Keratinocyte (primary cell): Measurements from ENCODE around the gene RNF157. TPM values are rescaled to one million over a fixed set of nuclear protein-coding genes. Genes with fewer than 3 reads are reported as not detected.

Experiments used
- DNase-seq: peaks from one replicate; pipeline ENCODE4 v3.0.0-alpha.2; 2011; ENCODE audit warnings: low read depth, missing footprints, low spot score
- FAIRE-seq: peaks from 2 replicates; lab custom pipeline; 2011; peaks lifted over from hg19 to GRCh38; lab: Jason Lieb, UNC
- H2AFZ ChIP-seq: 2 replicates; pipeline ENCODE4 v1.6.0; 2012; ENCODE audit warnings: low read length, control low read depth, inconsistent platforms; ENCODE audit not compliant: control insufficient read depth
- H3K27ac ChIP-seq: 2 replicates; pipeline ENCODE4 v1.5.1; 2011; ENCODE audit warnings: low read length; ENCODE audit not compliant: control insufficient read depth, insufficient read depth
- H3K27me3 ChIP-seq: 3 replicates; pipeline ENCODE4 v1.6.0; 2011; ENCODE audit warnings: low read length; ENCODE audit not compliant: control insufficient read depth, insufficient read depth; ENCODE audit errors: extremely low read depth
- H3K36me3 ChIP-seq, 2 experiments: 2 replicates in 1 of 2; 3 replicates in 1 of 2; pipeline ENCODE4 v1.5.1; 2011; ENCODE audit warnings: low read length in 2 of 2, mild to moderate bottlenecking in 1 of 2; ENCODE audit not compliant: control insufficient read depth in 2 of 2, insufficient read depth in 2 of 2; ENCODE audit errors: extremely low read depth in 1 of 2
- H3K4me1 ChIP-seq: 3 replicates; pipeline ENCODE4 v1.5.1; 2011; ENCODE audit warnings: low read length; ENCODE audit not compliant: control insufficient read depth, insufficient read depth; ENCODE audit errors: extremely low read depth
- H3K4me2 ChIP-seq: 3 replicates; pipeline ENCODE4 v1.6.0; 2011; ENCODE audit warnings: low read depth, low read length; ENCODE audit not compliant: control insufficient read depth, insufficient read depth; ENCODE audit errors: extremely low read depth
- H3K4me3 ChIP-seq, 3 experiments: fragments of 200-600 bp in 1 of 3; sonication (generic) in 1 of 3; 2 replicates in 2 of 3; 3 replicates in 1 of 3; pipeline ENCODE4 v1.5.1; 2011 to 2016; ENCODE audit warnings: low read length in 3 of 3, mild to moderate bottlenecking in 3 of 3, control low read depth in 2 of 3, inconsistent platforms in 1 of 3, low read depth in 1 of 3, mixed read lengths in 1 of 3, mixed run types in 1 of 3, moderate library complexity in 1 of 3; ENCODE audit not compliant: control insufficient read depth in 2 of 3, insufficient read depth in 2 of 3; ENCODE audit errors: extremely low read depth in 1 of 3
- H3K79me2 ChIP-seq: 2 replicates; pipeline ENCODE4 v1.6.0; 2012; ENCODE audit warnings: low read length; ENCODE audit not compliant: control insufficient read depth, insufficient read depth
- H3K9ac ChIP-seq: 3 replicates; pipeline ENCODE4 v1.6.0; 2011; ENCODE audit warnings: low read length; ENCODE audit not compliant: control insufficient read depth, insufficient read depth; ENCODE audit errors: extremely low read depth
- H3K9me1 ChIP-seq: 3 replicates; pipeline ENCODE4 v1.6.0; 2011; ENCODE audit warnings: low read length; ENCODE audit not compliant: control insufficient read depth, insufficient read depth; ENCODE audit errors: extremely low read depth
- H3K9me3 ChIP-seq: 2 replicates; pipeline ENCODE4 v1.5.1; 2012; ENCODE audit warnings: low read depth, low read length; ENCODE audit not compliant: control insufficient read depth
- H4K20me1 ChIP-seq: 3 replicates; pipeline ENCODE4 v1.6.0; 2011; ENCODE audit warnings: low read length; ENCODE audit not compliant: control insufficient read depth, insufficient read depth; ENCODE audit errors: extremely low read depth
- EZH2 ChIP-seq: IDR thresholded peaks from one replicate; pipeline ENCODE4 v1.6.1; 2012; ENCODE audit warnings: inconsistent platforms, mild to moderate bottlenecking, low read length, moderate library complexity
- dilution Hi-C: fragments of 300-500 bp; cut with MboI; formaldehyde crosslinking; loops from one replicate; pipeline ENCODE4 v1.7.0; 2020; ENCODE audit warnings: low sequenced_read_pairs; ENCODE audit not compliant: extremely low pct_ligation_motif_present
- polyA plus RNA-seq, 5 experiments: library from polyadenylated mRNA; depleted of rRNA in 3 of 5; stranded (reverse) in 3 of 5; stranded (forward) in 1 of 5; unstranded in 1 of 5; fragments of >200 nt; gene quantifications; 1 replicate in 1 of 5; 2 replicates in 3 of 5; 3 replicates in 1 of 5; pipeline versions ENCODE4 v1.2.1 to v1.2.3, GENCODE V29; 2011 to 2012; ENCODE audit warnings: missing spikeins in 2 of 5, low read depth in 1 of 5, low replicate concordance in 1 of 5
- TF ChIP-seq, protein P1 (sequence below), 3 experiments: IDR thresholded peaks in 1 of 3; conservative IDR thresholded peaks in 1 of 3; optimal IDR thresholded peaks in 1 of 3; 2 replicates in 2 of 3; 3 replicates in 1 of 3; pipeline versions ENCODE3 to v1.5.1; 2011; ENCODE audit warnings: low read length in 3 of 3, mild to moderate bottlenecking in 3 of 3, moderate library complexity in 2 of 3, control low read depth in 1 of 3, inconsistent platforms in 1 of 3; ENCODE audit not compliant: insufficient read depth in 2 of 3; ENCODE audit errors: extremely low read depth in 1 of 3

RNF157 gene
- polyA plus RNA-seq, 1 donor (not counting 4 experiments of a cell fraction or from before 2014, with no cell fraction given), result not detected

DNA sequence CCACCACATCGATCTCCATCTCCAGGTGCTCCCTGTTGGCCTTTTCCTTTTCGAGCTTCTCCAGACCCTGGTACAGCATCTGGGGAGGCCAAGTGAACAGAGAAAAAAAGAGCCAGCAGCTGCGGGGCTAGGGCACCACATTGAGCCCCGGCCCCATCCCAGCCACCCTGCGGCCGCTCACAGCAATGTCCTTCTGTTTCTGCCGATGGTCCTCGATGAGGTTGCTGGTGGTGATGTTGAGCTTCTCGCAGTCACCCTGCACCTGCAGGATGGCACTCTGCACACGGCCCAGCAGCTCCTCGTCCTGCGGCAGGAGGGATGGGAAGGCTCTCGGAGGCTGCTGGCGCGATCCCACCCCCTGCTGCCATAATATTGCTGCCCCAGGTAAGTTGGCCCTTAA, 40.4 kb upstream of the RNF157 start:
- H3K79me2 ChIP-seq, result no peaks in the 10 kb centered on the region
- TF ChIP-seq, protein P1, sequence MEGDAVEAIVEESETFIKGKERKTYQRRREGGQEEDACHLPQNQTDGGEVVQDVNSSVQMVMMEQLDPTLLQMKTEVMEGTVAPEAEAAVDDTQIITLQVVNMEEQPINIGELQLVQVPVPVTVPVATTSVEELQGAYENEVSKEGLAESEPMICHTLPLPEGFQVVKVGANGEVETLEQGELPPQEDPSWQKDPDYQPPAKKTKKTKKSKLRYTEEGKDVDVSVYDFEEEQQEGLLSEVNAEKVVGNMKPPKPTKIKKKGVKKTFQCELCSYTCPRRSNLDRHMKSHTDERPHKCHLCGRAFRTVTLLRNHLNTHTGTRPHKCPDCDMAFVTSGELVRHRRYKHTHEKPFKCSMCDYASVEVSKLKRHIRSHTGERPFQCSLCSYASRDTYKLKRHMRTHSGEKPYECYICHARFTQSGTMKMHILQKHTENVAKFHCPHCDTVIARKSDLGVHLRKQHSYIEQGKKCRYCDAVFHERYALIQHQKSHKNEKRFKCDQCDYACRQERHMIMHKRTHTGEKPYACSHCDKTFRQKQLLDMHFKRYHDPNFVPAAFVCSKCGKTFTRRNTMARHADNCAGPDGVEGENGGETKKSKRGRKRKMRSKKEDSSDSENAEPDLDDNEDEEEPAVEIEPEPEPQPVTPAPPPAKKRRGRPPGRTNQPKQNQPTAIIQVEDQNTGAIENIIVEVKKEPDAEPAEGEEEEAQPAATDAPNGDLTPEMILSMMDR (optimal IDR thresholded peaks at IDR 0.05 in 1 of 3, IDR thresholded peaks at IDR 0.05 in 1 of 3, conservative IDR thresholded peaks at IDR 0.05 in 1 of 3; ENCODE audit: extremely low read depth in 1 of 3, insufficient read depth in 2 of 3, low read length in 3 of 3), result no peak
- TF ChIP-seq EZH2, result no peak
- H3K27me3 ChIP-seq, result no peaks in the 10 kb centered on the region
- H4K20me1 ChIP-seq, result no peaks in the 10 kb centered on the region
- H3K27ac ChIP-seq, result no peak overlapping the region
- H3K9me3 ChIP-seq, result no peaks in the 10 kb centered on the region
- H3K9me1 ChIP-seq, result no peaks in the 10 kb centered on the region
- FAIRE-seq, result no peak
- no peaks in the 10 kb centered on the region for H3K36me3 ChIP-seq
- no peak overlapping the region for H3K4me3 ChIP-seq
- no peak for DNase-seq
- no peak overlapping the region for H3K4me2 ChIP-seq
- H2AFZ ChIP-seq, result no peak overlapping the region
- dilution Hi-C loops, result no loop called here
- no peak overlapping the region for H3K9ac ChIP-seq
- no peaks in the 10 kb centered on the region for H3K4me1 ChIP-seq

DNA sequence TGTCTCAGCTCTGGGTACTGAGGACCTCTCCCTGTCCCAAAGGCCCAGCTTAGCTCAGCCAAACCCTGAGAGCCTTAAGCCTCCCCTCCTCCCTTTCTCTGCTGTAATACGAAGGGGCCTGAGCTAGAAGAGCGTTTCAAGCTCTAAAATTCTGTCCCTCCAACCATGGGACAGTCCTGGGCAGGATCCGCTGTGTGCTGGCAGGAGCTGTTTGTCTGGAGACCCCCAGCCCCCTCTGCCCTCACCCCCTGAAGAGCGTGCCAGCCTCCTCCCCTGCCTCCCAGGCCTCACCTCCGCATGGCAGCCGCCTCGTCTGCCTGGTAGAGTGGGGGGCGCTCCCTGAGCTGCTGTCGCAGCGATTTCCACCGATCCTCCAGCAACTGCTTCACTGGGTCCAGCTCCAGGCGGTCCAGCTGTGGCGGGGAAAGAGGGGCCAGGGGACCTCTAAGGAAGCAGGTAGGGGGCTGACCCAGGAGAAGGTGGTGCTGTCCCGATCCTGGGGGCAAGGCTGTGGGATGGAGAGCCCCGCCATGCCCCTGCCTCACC, 39.5 kb upstream of the RNF157 start:
- Histone ChIP-seq H3K4me1 (no peaks in the 10 kb centered on the region), H3K9me3 (no peaks in the 10 kb centered on the region), H3K79me2 (no peaks in the 10 kb centered on the region), H2AFZ (no peak overlapping the region), H3K9ac (no peak overlapping the region), H3K4me3 (no peak overlapping the region), H4K20me1 (no peaks in the 10 kb centered on the region), H3K4me2 (no peak overlapping the region), H3K9me1 (no peaks in the 10 kb centered on the region), H3K36me3 (no peaks in the 10 kb centered on the region), H3K27ac (no peak overlapping the region), H3K27me3 (no peaks in the 10 kb centered on the region)
- FAIRE-seq, result no peak
- dilution Hi-C loops, result no loop called here
- TF ChIP-seq, protein P1 (optimal IDR thresholded peaks at IDR 0.05 in 1 of 3, IDR thresholded peaks at IDR 0.05 in 1 of 3, conservative IDR thresholded peaks at IDR 0.05 in 1 of 3; ENCODE audit: extremely low read depth in 1 of 3, insufficient read depth in 2 of 3, low read length in 3 of 3), result peak in 1 of 3 experiments; percentile 2
- TF ChIP-seq EZH2, result no peak
- DNase-seq, result no peak
